ENCODE results near the gene SAAL1. TPM values are rescaled to one million over a fixed set of nuclear protein-coding genes. Genes with fewer than 3 reads are reported as not detected.

Gene SAAL1
- total and polyA plus RNA-seq, 2 donors (not counting 1 experiment from before 2014, with no cell fraction given), result 15.0 to 20.0 TPM

- TF ChIP-seq, protein P1, sequence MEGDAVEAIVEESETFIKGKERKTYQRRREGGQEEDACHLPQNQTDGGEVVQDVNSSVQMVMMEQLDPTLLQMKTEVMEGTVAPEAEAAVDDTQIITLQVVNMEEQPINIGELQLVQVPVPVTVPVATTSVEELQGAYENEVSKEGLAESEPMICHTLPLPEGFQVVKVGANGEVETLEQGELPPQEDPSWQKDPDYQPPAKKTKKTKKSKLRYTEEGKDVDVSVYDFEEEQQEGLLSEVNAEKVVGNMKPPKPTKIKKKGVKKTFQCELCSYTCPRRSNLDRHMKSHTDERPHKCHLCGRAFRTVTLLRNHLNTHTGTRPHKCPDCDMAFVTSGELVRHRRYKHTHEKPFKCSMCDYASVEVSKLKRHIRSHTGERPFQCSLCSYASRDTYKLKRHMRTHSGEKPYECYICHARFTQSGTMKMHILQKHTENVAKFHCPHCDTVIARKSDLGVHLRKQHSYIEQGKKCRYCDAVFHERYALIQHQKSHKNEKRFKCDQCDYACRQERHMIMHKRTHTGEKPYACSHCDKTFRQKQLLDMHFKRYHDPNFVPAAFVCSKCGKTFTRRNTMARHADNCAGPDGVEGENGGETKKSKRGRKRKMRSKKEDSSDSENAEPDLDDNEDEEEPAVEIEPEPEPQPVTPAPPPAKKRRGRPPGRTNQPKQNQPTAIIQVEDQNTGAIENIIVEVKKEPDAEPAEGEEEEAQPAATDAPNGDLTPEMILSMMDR (conservative IDR thresholded peaks at IDR 0.05 in 1 of 2, IDR thresholded peaks at IDR 0.05 in 1 of 2; ENCODE audit: low read depth in 1 of 2, low read length in 2 of 2), result no peak
- no peak for TF ChIP-seq EZH2 (IDR thresholded peaks at IDR 0.05; ENCODE audit: low read length, missing control alignments)
- no peak for DNase-seq (ENCODE audit: low read depth in 2 of 2)
- Histone ChIP-seq H4K20me1 (ENCODE audit: control insufficient read depth, extremely low read depth, insufficient read depth, low read length) (no peaks in the 10 kb centered on the region), H3K4me1 (ENCODE audit: control insufficient read depth, extremely low read depth, insufficient read depth, low read length) (no peaks in the 10 kb centered on the region), H3K4me2 (ENCODE audit: extremely low read depth, insufficient read depth, low read length) (no peak overlapping the region), H3K9ac (ENCODE audit: insufficient read depth, low read length) (no peak overlapping the region), H3K9me3 (ENCODE audit: control insufficient read depth, insufficient read depth, low read depth, low read length) (no peaks in the 10 kb centered on the region), H3K36me3 (ENCODE audit: control insufficient read depth, insufficient read depth, low read length) (peaks cover 2% of the 10 kb centered on the region), H3K27me3 (ENCODE audit: control insufficient read depth, insufficient read depth, low read length) (no peaks in the 10 kb centered on the region), H3K4me3 (replicated peaks in 1 of 4; ENCODE audit: control extremely low read depth in 1 of 4, insufficient read depth in 1 of 4, low read depth in 3 of 4, low read length in 4 of 4) (no peak overlapping the region), H3K27ac (ENCODE audit: insufficient read depth, low read length) (no peak overlapping the region), H3K79me2 (ENCODE audit: control insufficient read depth, insufficient read depth, low read length) (peaks cover 12% of the 10 kb centered on the region), H2AFZ (ENCODE audit: low read length) (no peak overlapping the region)
These were observed 4.8 kb downstream of the SAAL1 start for GRCh38 chr11:18100926-18101656.

GRCh38 chr11:18093959-18094358 is 11.9 kb downstream of the SAAL1 start:
- no peak overlapping the region for H3K4me3 ChIP-seq (replicated peaks in 1 of 4; ENCODE audit: control extremely low read depth in 1 of 4, insufficient read depth in 1 of 4, low read depth in 3 of 4, low read length in 4 of 4)
- no peaks in the 10 kb centered on the region for H3K79me2 ChIP-seq (ENCODE audit: control insufficient read depth, insufficient read depth, low read length)
- no peaks in the 10 kb centered on the region for H3K9me3 ChIP-seq (ENCODE audit: control insufficient read depth, insufficient read depth, low read depth, low read length)
- no peak for DNase-seq (ENCODE audit: low read depth in 2 of 2)
- no peak overlapping the region for H3K27ac ChIP-seq (ENCODE audit: insufficient read depth, low read length)
- H3K36me3 ChIP-seq (ENCODE audit: control insufficient read depth, insufficient read depth, low read length), result peaks cover 2% of the 10 kb centered on the region
- no peak for TF ChIP-seq EZH2 (IDR thresholded peaks at IDR 0.05; ENCODE audit: low read length, missing control alignments)
- TF ChIP-seq, protein P1 (conservative IDR thresholded peaks at IDR 0.05 in 1 of 2, IDR thresholded peaks at IDR 0.05 in 1 of 2; ENCODE audit: low read depth in 1 of 2, low read length in 2 of 2), result no peak
- H4K20me1 ChIP-seq (ENCODE audit: control insufficient read depth, extremely low read depth, insufficient read depth, low read length), result no peaks in the 10 kb centered on the region
- H3K9ac ChIP-seq (ENCODE audit: insufficient read depth, low read length), result no peak overlapping the region
- H3K27me3 ChIP-seq (ENCODE audit: control insufficient read depth, insufficient read depth, low read length), result no peaks in the 10 kb centered on the region
- no peaks in the 10 kb centered on the region for H3K4me1 ChIP-seq (ENCODE audit: control insufficient read depth, extremely low read depth, insufficient read depth, low read length)
- no peak overlapping the region for H2AFZ ChIP-seq (ENCODE audit: low read length)
- H3K4me2 ChIP-seq (ENCODE audit: extremely low read depth, insufficient read depth, low read length), result no peak overlapping the region

DNA sequence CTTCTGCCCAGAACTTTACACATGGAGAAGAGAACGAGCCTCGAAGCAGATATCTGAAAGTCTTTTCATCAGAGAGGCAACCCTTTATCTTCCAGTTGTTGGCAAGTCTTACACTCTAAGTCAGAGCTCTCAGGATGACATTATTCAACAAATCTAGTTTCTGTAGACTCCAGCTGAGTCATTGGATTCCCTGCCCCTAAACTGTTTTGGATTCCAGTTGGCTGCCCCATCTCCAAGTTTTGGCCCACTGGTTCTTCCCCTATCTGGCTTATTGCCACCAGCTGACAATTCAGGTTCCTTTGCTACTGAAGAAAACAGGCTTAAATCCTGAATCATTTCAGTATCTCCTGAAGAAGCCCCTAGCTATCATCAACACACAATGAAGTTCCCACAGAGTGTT is 14.2 kb downstream of the SAAL1 start:
- peaks cover 4% of the 10 kb centered on the region for H3K36me3 ChIP-seq (ENCODE audit: control insufficient read depth, insufficient read depth, low read length)

More for the DNA sequence above, 14.2 kb downstream of the SAAL1 start:
- Histone ChIP-seq H3K27ac (ENCODE audit: insufficient read depth, low read length) (no peak overlapping the region), H3K9ac (ENCODE audit: insufficient read depth, low read length) (no peak overlapping the region), H3K4me3 (replicated peaks in 1 of 4; ENCODE audit: control extremely low read depth in 1 of 4, insufficient read depth in 1 of 4, low read depth in 3 of 4, low read length in 4 of 4) (no peak overlapping the region), H2AFZ (ENCODE audit: low read length) (no peak overlapping the region), H3K9me3 (ENCODE audit: control insufficient read depth, insufficient read depth, low read depth, low read length) (no peaks in the 10 kb centered on the region), H3K4me1 (ENCODE audit: control insufficient read depth, extremely low read depth, insufficient read depth, low read length) (no peaks in the 10 kb centered on the region), H3K27me3 (ENCODE audit: control insufficient read depth, insufficient read depth, low read length) (no peaks in the 10 kb centered on the region), H4K20me1 (ENCODE audit: control insufficient read depth, extremely low read depth, insufficient read depth, low read length) (no peaks in the 10 kb centered on the region), H3K79me2 (ENCODE audit: control insufficient read depth, insufficient read depth, low read length) (no peaks in the 10 kb centered on the region), H3K4me2 (ENCODE audit: extremely low read depth, insufficient read depth, low read length) (no peak overlapping the region)
- peak in 1 of 2 donors; percentile 52 for DNase-seq (ENCODE audit: low read depth in 2 of 2)
- TF ChIP-seq, protein P1 (conservative IDR thresholded peaks at IDR 0.05 in 1 of 2, IDR thresholded peaks at IDR 0.05 in 1 of 2; ENCODE audit: low read depth in 1 of 2, low read length in 2 of 2), result no peak
- no peak for TF ChIP-seq EZH2 (IDR thresholded peaks at IDR 0.05; ENCODE audit: low read length, missing control alignments)

Measured in fibroblast of lung (primary cell).